K562 (cell line): ENCODE measurements around the gene ESAM. TPM values are rescaled to one million over a fixed set of nuclear protein-coding genes. Genes with fewer than 3 reads are reported as not detected.

Experiments used
- ATAC-seq: fragments of 200-7000 bp; cut with Tn5 transposase; 3 replicates; pipeline ENCODE4 v1.9.1; 2020; ENCODE audit warnings: moderate library complexity
- BruUV-seq: library from RNA; stranded (reverse); fragments of 400-500 nt; replicated peaks from 2 replicates; lab custom pipeline; 2021; lab: Mats Ljungman, UMichigan
- CTCF ChIA-PET: fragments of 300-600 bp; formaldehyde crosslinking; extraction: SDS; loops from one replicate; lab custom pipeline; 2021; ENCODE audit warnings: low intra/inter-chr PET ratio; lab: Yijun Ruan, JAX
- POLR2A ChIA-PET: fragments of 300-600, 350-650 bp; sonication (Branson Sonifier 250); formaldehyde crosslinking; extraction: SDS; loops from one replicate; lab custom pipeline; 2021; ENCODE audit warnings: antibody characterized with exemption, inconsistent platforms; lab: Yijun Ruan, JAX
- DNase-seq, 4 experiments: peaks; one replicate each; pipeline versions ENCODE4 v3.0.0 to v3.0.0-alpha.2; 2011 to 2018; ENCODE audit warnings: low spot score in 3 of 4, mixed read lengths in 3 of 4; ENCODE audit errors: extremely low read depth in 1 of 4
- FAIRE-seq: peaks from 2 replicates; lab custom pipeline; 2011; peaks lifted over from hg19 to GRCh38; lab: Jason Lieb, UNC
- H2AFZ ChIP-seq: 2 replicates; pipeline ENCODE4 v1.6.0; 2011; ENCODE audit warnings: low read depth, low read length, control low read depth, inconsistent platforms
- H3K27ac ChIP-seq: fragments of 200-600 bp; 3 replicates; pipeline ENCODE4 v1.8.0; 2011; ENCODE audit warnings: low read depth, mild to moderate bottlenecking, control low read depth, inconsistent platforms, low read length, moderate library complexity, mixed read lengths; ENCODE audit errors: extremely low read depth
- H3K27me3 ChIP-seq, 2 experiments: fragments of 300-600 bp in 1 of 2; 2 replicates in 1 of 2; 3 replicates in 1 of 2; pipeline versions ENCODE4 v1.6.0 to v1.8.0; 2011; ENCODE audit warnings: inconsistent platforms in 2 of 2, low read length in 2 of 2, mild to moderate bottlenecking in 1 of 2, mixed read lengths in 1 of 2, moderate library complexity in 1 of 2; ENCODE audit not compliant: control insufficient read depth in 2 of 2, insufficient read depth in 2 of 2
- H3K36me3 ChIP-seq: fragments of 300-600 bp; 3 replicates; pipeline ENCODE4 v1.8.0; 2011; ENCODE audit warnings: mild to moderate bottlenecking, low read length, inconsistent platforms; ENCODE audit not compliant: control insufficient read depth, insufficient read depth
- H3K4me1 ChIP-seq, 2 experiments: fragments of 200-600 bp in 1 of 2; replicated peaks in 1 of 2; 2 replicates in 1 of 2; 3 replicates in 1 of 2; pipeline versions ENCODE4 v1.5.1 to v1.8.0; 2011; ENCODE audit warnings: inconsistent platforms in 2 of 2, low read length in 2 of 2, mild to moderate bottlenecking in 1 of 2, mixed read lengths in 1 of 2, moderate library complexity in 1 of 2; ENCODE audit not compliant: control insufficient read depth in 2 of 2, insufficient read depth in 2 of 2
- H3K4me2 ChIP-seq: 2 replicates; pipeline ENCODE4 v1.6.1; 2011; ENCODE audit warnings: low read length, control low read depth, inconsistent platforms, mixed read lengths; ENCODE audit not compliant: insufficient read depth
- H3K4me3 ChIP-seq: fragments of 200-600 bp; sonication (generic), shearing (Covaris generic); 2 replicates; pipeline ENCODE4 v1.5.1; 2016; ENCODE audit warnings: control low read depth, inconsistent platforms
- H3K79me2 ChIP-seq: fragments of 200-600 bp; 3 replicates; pipeline ENCODE4 v1.8.0; 2011; ENCODE audit warnings: low read length, inconsistent platforms; ENCODE audit not compliant: control insufficient read depth, insufficient read depth
- H3K9ac ChIP-seq, 2 experiments: 2 replicates each; pipeline versions ENCODE4 v1.6.0 to v1.6.1; 2011; ENCODE audit warnings: low read depth in 2 of 2, low read length in 2 of 2, control low read depth in 1 of 2, inconsistent platforms in 1 of 2, mild to moderate bottlenecking in 1 of 2, mixed read lengths in 1 of 2; ENCODE audit not compliant: insufficient read depth in 1 of 2
- H3K9me1 ChIP-seq: one replicate; pipeline ENCODE4 v1.6.0; 2011; ENCODE audit warnings: inconsistent platforms, mild to moderate bottlenecking, low read length, moderate library complexity; ENCODE audit not compliant: control insufficient read depth, insufficient read depth
- H3K9me3 ChIP-seq: replicated peaks from 2 replicates; pipeline ENCODE4 v1.5.1; 2011; ENCODE audit warnings: low read depth, low read length, inconsistent platforms; ENCODE audit not compliant: control insufficient read depth, insufficient read depth
- H4K20me1 ChIP-seq: replicated peaks from 2 replicates; pipeline ENCODE4 v1.6.1; 2011; ENCODE audit warnings: low read length, inconsistent platforms, mixed read lengths; ENCODE audit not compliant: control insufficient read depth, insufficient read depth
- ARNT ChIP-seq, 2 experiments: fragments of 450-650 bp; IDR thresholded peaks; 2 replicates each; pipeline ENCODE4 v1.6.1; 2016; ENCODE audit warnings: mild to moderate bottlenecking in 1 of 2
- BMI1 ChIP-seq: fragments of 150-350 bp; IDR thresholded peaks from 2 replicates; pipeline ENCODE4 v1.6.1; 2014; ENCODE audit warnings: low read length
- CTBP1 ChIP-seq: fragments of 450-650 bp; IDR thresholded peaks from 2 replicates; pipeline ENCODE4 v1.6.1; 2016; ENCODE audit warnings: borderline replicate concordance
- EZH2 ChIP-seq: IDR thresholded peaks from 2 replicates; pipeline ENCODE4 v1.6.1; 2012; ENCODE audit warnings: low read depth, mild to moderate bottlenecking, inconsistent platforms, low read length, borderline replicate concordance
- GABPB2 ChIP-seq: fragments of 250-450 bp; sonication (Bioruptor Pico); conservative IDR thresholded peaks from 2 replicates; pipeline ENCODE4 v1.5.1; 2021; ENCODE audit warnings: mild to moderate bottlenecking
- NFRKB ChIP-seq: fragments of 450-650 bp; IDR thresholded peaks from 2 replicates; pipeline ENCODE4 v1.6.1; 2016; ENCODE audit warnings: low read depth
- SREBF2 ChIP-seq: sonication (generic); formaldehyde crosslinking; IDR thresholded peaks from 2 replicates; pipeline ENCODE4 v1.4.0; 2020; ENCODE audit warnings: mild to moderate bottlenecking, missing genetic modification reagents
- TRIM24 ChIP-seq, 2 experiments: fragments of 450-650 bp; IDR thresholded peaks; 2 replicates each; pipeline ENCODE4 v1.6.1; 2016
- ZNF217 ChIP-seq: sonication (generic); formaldehyde crosslinking; IDR thresholded peaks from 2 replicates; pipeline ENCODE4 v1.8.0; 2022; ENCODE audit warnings: mild to moderate bottlenecking, missing genetic modification reagents
- WGBS: fragments of 100-300 bp; shearing (Covaris generic); methylation state at CpG from one replicate; pipeline ENCODE4 v1.1.6; 2016; ENCODE audit warnings: low coverage, mixed read lengths; ENCODE audit not compliant: insufficient coverage; ENCODE audit errors: missing lambda C conversion rate; 5-methylcytosine and 5-hydroxymethylcytosine counted together
- in situ Hi-C: fragments of 300-500 bp; cut with MboI; formaldehyde crosslinking; loops from 4 replicates; pipeline ENCODE4 v1.15.0; 2018; ENCODE audit warnings: inconsistent platforms, mixed read lengths
- intact Hi-C: fragments of 100-400 bp; cut with micrococcal nuclease; formaldehyde crosslinking; loops from 2 replicates; pipeline ENCODE4 v1.14.2; 2022
- polyA plus RNA-seq, 8 experiments: library from polyadenylated mRNA; depleted of rRNA in 4 of 8; stranded (reverse) in 5 of 8; unstranded in 3 of 8; fragments of >200 nt; fragmentation: Nextera tagmentation in 2 of 8; fragmentation: Illumina TruSeq in 1 of 8; extraction: Ambion mirVana in 2 of 8; extraction: Trizol in 1 of 8; gene quantifications; 2 replicates each; pipeline versions ENCODE4 v1.2.1 to v1.2.3, GENCODE V29; 2011 to 2014; ENCODE audit warnings: inconsistent platforms in 1 of 8, missing spikeins in 1 of 8
- total RNA-seq, 7 experiments: library from RNA; depleted of rRNA in 6 of 7; stranded (reverse); fragments of >200 nt in 6 of 7; fragmentation: Illumina TruSeq in 2 of 7; extraction: Trizol in 2 of 7; gene quantifications; 2 replicates each; pipeline versions ENCODE4 v1.2.1 to v1.2.3, GENCODE V29; 2011 to 2021; ENCODE audit warnings: low replicate concordance in 1 of 7
- TF ChIP-seq, protein P1 (sequence below): fragments of 250-450 bp; sonication (Bioruptor Pico); IDR thresholded peaks from 2 replicates; pipeline ENCODE4 v1.5.0; 2021; ENCODE audit warnings: mild to moderate bottlenecking, moderate library complexity
- TF ChIP-seq, protein P2 (sequence below): fragments of 450-650 bp; IDR thresholded peaks from 2 replicates; pipeline ENCODE4 v1.6.1; 2018; ENCODE audit not compliant: partially characterized antibody
- TF ChIP-seq, protein P3 (sequence below): fragments of 250-450 bp; sonication (Bioruptor Pico); IDR thresholded peaks from 2 replicates; pipeline ENCODE4 v1.4.0; 2020; ENCODE audit warnings: mild to moderate bottlenecking, moderate library complexity, borderline replicate concordance

The ESAM gene
- total and polyA plus RNA-seq, 9 of the 15 experiments (the other 6 are each of a cell fraction or from before 2014, with no cell fraction given) = 0.06 to 1.5 (median 0.22) TPM

DNA sequence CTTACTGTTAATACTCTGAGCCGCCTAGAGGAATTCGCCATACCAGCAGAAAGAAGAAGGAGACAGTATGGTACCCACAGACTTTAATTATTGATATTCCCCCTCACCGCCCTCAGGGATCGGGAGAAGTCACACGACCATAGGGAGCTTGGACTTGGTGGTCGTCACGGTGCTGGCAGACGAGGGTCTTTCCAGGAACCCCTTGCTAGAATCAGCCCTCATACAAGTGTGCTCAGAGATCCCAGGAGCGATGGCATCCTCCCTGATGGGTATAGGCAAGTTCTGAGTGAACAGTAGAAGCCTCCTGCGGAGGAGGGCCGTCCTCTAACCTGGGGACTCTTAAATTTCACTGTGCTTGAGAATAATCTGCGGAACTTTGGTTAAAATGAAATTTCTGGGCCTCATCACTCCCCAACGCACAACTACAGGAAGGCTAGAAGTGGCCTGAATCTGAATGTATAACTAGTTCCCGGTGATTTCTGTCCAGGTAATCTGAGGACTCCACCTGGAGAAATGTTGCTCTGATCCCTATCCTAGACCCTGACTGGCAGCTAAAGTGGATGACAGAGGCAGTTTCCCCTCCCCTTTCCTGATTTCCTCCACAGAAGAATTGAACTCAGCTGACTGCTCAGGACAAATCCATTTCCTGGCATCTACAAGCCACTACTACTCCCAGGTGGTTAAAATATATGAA, 14.5 kb downstream of the ESAM start:
- TF ChIP-seq SREBF2 = no peak
- TF ChIP-seq, protein P1, sequence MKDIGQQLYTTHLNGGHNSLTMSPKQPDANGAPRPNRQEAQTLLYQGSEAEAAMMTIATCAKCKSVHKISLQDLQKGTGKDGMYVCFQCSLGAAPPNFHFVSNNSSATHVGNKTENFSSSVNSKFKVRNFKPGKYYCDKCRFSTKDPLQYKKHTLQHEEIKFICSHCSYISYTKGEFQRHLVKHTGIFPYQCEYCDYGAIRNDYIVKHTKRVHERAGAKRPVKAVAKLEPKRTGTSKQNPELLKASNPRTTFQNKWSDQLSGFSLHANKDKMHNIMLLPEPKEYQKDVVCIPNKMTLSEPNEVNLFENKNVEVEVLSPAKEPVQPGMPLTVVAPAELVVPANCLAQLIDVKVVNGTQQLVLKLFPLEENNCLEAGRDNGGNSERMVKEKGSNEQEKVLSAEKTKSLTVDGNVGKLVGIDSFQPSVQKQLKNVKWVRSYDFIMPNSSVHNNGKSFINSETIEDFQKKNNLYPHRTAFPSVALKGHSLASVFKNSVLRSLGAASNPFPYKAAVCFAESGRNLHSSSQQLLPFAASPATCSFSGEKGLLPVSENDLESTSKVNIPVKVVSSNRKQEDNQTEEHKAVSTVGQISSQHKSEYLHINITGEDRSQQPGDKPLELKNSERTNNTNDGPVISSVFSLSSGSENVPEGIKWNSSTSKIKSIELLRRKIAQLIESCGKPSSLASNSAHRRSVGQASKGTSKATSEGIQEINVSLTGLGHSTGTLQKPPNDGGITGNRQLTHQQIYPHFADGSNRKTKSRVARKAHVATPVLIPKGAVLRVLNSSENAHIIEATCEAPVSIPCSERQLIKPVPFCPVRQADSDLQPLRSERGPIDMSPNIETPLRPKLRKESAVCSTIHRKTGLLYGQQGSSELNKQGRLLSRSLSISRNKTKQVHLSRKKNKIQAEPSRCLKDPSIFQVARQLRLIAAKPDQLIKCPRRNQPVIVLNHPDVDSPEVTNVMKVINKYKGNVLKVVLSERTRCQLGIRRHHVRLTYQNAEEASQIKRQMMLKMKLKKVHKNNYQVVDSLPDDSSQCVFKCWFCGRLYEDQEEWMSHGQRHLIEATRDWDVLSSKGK = no peak
- no peak for TF ChIP-seq EZH2
- TF ChIP-seq, protein P2, sequence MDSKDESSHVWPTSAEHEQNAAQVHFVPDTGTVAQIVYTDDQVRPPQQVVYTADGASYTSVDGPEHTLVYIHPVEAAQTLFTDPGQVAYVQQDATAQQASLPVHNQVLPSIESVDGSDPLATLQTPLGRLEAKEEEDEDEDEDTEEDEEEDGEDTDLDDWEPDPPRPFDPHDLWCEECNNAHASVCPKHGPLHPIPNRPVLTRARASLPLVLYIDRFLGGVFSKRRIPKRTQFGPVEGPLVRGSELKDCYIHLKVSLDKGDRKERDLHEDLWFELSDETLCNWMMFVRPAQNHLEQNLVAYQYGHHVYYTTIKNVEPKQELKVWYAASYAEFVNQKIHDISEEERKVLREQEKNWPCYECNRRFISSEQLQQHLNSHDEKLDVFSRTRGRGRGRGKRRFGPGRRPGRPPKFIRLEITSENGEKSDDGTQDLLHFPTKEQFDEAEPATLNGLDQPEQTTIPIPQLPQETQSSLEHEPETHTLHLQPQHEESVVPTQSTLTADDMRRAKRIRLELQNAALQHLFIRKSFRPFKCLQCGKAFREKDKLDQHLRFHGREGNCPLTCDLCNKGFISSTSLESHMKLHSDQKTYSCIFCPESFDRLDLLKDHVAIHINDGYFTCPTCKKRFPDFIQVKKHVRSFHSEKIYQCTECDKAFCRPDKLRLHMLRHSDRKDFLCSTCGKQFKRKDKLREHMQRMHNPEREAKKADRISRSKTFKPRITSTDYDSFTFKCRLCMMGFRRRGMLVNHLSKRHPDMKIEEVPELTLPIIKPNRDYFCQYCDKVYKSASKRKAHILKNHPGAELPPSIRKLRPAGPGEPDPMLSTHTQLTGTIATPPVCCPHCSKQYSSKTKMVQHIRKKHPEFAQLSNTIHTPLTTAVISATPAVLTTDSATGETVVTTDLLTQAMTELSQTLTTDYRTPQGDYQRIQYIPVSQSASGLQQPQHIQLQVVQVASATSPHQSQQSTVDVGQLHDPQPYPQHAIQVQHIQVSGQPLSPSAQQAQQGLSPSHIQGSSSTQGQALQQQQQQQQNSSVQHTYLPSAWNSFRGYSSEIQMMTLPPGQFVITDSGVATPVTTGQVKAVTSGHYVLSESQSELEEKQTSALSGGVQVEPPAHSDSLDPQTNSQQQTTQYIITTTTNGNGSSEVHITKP = no peak
- TF ChIP-seq BMI1 = no peak
- TF ChIP-seq ZNF217 (CRISPR knock-in tag) = no peak
- TF ChIP-seq CTBP1 = no peak
- no peak for TF ChIP-seq ARNT (IDR thresholded peaks at IDR 0.05)
- TF ChIP-seq, protein P3, sequence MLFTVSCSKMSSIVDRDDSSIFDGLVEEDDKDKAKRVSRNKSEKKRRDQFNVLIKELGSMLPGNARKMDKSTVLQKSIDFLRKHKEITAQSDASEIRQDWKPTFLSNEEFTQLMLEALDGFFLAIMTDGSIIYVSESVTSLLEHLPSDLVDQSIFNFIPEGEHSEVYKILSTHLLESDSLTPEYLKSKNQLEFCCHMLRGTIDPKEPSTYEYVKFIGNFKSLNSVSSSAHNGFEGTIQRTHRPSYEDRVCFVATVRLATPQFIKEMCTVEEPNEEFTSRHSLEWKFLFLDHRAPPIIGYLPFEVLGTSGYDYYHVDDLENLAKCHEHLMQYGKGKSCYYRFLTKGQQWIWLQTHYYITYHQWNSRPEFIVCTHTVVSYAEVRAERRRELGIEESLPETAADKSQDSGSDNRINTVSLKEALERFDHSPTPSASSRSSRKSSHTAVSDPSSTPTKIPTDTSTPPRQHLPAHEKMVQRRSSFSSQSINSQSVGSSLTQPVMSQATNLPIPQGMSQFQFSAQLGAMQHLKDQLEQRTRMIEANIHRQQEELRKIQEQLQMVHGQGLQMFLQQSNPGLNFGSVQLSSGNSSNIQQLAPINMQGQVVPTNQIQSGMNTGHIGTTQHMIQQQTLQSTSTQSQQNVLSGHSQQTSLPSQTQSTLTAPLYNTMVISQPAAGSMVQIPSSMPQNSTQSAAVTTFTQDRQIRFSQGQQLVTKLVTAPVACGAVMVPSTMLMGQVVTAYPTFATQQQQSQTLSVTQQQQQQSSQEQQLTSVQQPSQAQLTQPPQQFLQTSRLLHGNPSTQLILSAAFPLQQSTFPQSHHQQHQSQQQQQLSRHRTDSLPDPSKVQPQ (CRISPR knock-in tag) = no peak
- TF ChIP-seq NFRKB = no peak
- no peak for TF ChIP-seq TRIM24 (IDR thresholded peaks at IDR 0.05)
- no peak for TF ChIP-seq GABPB2 (CRISPR knock-in tag)
- no peaks in the 10 kb centered on the region for H3K9me3 ChIP-seq
- intact Hi-C loops = no loop called here
- DNase-seq (no peak), ATAC-seq (no peak), FAIRE-seq (no peak)
- POLR2A ChIA-PET = interaction anchor here (0.5 to 1.0 kb wide), 2 partner anchors 11 to 328 kb away, joined by 3 read pairs; no protein-coding TSS in a partner anchor
- CTCF ChIA-PET = no interaction called here
- H4K20me1 ChIP-seq = 0 out of 2 replicates have a peak, but pooled peaks cover 2% of the 10 kb centered on the region
- H3K36me3 ChIP-seq = no peaks in the 10 kb centered on the region
- in situ Hi-C loops = no loop called here
- no peak overlapping the region for H3K4me3 ChIP-seq
- H2AFZ ChIP-seq = peak overlapping the region; percentile 74; the same call in 1 of the 2 replicates
- peaks cover 7 to 21% of the 10 kb centered on the region in 2 experiments; a peak in 4 of 5 replicates for H3K4me1 ChIP-seq
- H3K79me2 ChIP-seq = no peaks in the 10 kb centered on the region
- H3K9ac ChIP-seq = no peak overlapping the region
- peaks cover 15 to 58% of the 10 kb centered on the region in 2 experiments; a peak in 4 of 5 replicates for H3K27me3 ChIP-seq
- WGBS = 29% methylated on average over 14 of the region's 14 CpGs
- peak overlapping the region; percentile 18; the same call in 1 of the 2 replicates for H3K4me2 ChIP-seq
- no peak overlapping the region for H3K27ac ChIP-seq
- no TSS peak for BruUV-seq
- H3K9me1 ChIP-seq = no peaks in the 10 kb centered on the region
